Subcutaneous adipose tissue (tissue), 4 donors: Measurements from ENCODE around the gene MYO16. TPM values are rescaled to one million over a fixed set of nuclear protein-coding genes. Genes with fewer than 3 reads are reported as not detected.

Source experiments
- total RNA-seq, 4 donors: library from RNA; depleted of rRNA; stranded (reverse); fragments of >200 nt; gene quantifications; one replicate each; pipeline ENCODE4 v1.1.0, GENCODE V29; 2016
- TF ChIP-seq, protein P1 (sequence below): fragments of 450-650 bp; IDR thresholded peaks from one replicate; pipeline ENCODE4 v1.5.1; 2016; ENCODE audit warnings: low read depth, mild to moderate bottlenecking, control low read depth, antibody characterized with exemption, moderate library complexity

Gene MYO16
- total RNA-seq, 4 donors from 2014 or later: 0.44 to 1.1 (median 0.58) TPM

DNA sequence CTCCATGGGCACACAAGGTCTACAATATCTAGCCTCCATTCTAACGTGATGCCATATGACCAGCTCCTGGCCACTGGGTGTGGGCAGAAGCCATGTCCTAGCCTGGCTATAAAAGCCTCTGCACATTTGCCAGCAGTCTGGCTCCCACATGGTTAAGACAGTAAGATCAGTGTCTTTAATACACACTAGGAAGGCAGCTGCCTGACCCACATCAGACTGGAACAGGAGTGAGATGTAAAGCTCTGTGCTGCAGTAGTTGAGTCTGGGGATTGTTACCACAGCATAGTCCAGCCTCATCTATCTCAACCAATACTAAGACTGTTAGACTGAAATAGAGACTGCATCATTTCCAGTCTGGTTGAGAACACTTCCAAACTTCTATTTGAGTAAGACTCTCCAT is 623.9 kb downstream of the MYO16 start:
- TF ChIP-seq, protein P1, sequence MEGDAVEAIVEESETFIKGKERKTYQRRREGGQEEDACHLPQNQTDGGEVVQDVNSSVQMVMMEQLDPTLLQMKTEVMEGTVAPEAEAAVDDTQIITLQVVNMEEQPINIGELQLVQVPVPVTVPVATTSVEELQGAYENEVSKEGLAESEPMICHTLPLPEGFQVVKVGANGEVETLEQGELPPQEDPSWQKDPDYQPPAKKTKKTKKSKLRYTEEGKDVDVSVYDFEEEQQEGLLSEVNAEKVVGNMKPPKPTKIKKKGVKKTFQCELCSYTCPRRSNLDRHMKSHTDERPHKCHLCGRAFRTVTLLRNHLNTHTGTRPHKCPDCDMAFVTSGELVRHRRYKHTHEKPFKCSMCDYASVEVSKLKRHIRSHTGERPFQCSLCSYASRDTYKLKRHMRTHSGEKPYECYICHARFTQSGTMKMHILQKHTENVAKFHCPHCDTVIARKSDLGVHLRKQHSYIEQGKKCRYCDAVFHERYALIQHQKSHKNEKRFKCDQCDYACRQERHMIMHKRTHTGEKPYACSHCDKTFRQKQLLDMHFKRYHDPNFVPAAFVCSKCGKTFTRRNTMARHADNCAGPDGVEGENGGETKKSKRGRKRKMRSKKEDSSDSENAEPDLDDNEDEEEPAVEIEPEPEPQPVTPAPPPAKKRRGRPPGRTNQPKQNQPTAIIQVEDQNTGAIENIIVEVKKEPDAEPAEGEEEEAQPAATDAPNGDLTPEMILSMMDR: no peak

DNA sequence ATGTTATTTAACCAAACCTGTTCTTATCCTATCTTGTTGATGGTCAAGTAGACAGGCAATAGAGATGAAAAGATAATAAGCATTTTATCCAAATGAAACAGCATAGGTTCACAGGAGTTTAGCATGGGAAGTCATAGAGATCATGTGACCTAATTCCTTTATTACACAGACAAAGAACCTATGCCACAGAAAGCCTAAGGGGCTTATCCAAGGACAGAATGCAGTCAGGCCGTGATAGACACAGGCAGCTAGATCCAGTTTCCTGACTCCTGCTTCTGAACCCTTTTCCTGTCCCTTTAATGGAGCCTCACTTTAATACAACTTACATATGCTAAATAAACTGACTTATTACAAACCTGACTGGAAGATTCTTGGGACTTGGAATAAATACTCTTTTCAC is 624.9 kb downstream of the MYO16 start:
- TF ChIP-seq, protein P1: no peak

DNA sequence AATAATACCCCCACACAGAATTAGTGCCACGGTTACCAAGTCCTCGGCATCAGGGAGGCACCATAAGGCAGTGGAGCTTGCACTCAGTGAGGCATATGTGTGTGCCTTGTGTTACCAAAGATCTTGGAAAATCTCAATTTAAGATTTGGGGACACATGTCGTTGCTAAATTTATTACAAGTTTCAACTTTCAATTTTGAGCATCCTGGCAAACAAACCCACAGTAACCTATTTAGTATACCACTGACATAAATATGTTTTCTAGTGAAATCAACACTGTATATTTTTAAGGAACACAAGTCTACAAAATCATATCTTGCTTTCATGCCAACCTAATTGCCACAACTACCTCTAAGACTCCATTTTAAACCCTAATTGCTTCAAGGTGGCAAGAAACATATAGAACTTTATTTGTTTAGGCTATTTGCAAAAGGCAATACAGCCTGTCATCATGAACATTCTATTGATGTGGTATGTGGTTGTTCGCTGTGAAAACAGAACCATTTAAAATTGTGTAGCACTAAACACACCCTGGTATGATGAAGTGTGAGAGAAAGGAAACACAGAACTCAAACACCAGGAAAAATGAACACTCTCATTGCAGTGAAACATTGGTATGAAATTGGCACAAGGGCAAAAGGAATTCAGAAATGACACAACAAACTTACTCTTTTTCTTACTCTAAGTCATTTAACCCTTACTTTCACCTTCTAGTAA is 625.9 kb downstream of the MYO16 start:
- TF ChIP-seq, protein P1: no peak

DNA sequence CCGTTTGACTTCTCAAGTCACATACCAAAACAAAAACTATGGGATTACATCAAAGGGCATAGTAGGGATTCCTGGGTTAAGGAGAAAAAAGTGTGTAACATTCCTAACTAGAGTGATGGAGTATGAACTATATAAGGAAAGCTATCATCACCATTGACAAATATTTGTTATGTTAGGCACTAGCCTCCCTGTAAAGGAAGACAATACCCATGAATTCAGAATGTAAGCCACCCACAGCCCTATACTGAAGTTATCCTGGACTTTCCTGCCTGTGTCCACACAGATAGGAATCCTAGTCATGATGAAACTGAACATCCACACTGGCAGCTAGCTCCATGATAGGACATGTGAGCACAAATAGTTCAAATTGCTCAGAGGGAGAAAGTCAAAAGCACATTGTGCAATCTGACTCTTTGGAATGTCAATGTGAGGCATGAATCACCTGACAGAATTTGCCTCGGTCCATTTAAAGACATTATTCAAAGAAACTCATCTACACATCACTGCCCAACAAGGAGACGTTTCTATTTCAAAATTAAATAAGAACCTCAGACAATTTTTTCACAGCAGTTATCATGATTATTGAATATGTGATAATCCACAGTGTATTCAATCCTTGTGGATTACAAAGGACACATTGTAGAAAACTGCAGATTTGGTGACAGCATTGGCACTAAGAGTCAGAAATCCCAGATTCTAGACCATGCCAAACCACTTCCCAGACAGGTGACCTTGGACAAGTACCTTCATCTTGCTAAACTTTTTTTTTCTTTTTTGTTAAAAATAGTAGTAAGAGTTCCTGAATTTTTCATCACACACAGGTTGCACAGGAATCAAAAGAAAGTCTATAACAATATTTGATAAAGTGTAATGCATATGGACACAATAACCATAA is 627.7 kb downstream of the MYO16 start:
- TF ChIP-seq, protein P1: no peak
